GM21825 (cell line): ENCODE results near the gene AKAP13.

ENCODE experiments used
- ATAC-seq: cut with Tn5 transposase; IDR thresholded peaks from one replicate; pipeline ENCODE4 v1.9.1; 2021; ENCODE audit warnings: mild to moderate bottlenecking, moderate library complexity; ENCODE audit not compliant: unreplicated experiment

The AKAP13 gene

DNA sequence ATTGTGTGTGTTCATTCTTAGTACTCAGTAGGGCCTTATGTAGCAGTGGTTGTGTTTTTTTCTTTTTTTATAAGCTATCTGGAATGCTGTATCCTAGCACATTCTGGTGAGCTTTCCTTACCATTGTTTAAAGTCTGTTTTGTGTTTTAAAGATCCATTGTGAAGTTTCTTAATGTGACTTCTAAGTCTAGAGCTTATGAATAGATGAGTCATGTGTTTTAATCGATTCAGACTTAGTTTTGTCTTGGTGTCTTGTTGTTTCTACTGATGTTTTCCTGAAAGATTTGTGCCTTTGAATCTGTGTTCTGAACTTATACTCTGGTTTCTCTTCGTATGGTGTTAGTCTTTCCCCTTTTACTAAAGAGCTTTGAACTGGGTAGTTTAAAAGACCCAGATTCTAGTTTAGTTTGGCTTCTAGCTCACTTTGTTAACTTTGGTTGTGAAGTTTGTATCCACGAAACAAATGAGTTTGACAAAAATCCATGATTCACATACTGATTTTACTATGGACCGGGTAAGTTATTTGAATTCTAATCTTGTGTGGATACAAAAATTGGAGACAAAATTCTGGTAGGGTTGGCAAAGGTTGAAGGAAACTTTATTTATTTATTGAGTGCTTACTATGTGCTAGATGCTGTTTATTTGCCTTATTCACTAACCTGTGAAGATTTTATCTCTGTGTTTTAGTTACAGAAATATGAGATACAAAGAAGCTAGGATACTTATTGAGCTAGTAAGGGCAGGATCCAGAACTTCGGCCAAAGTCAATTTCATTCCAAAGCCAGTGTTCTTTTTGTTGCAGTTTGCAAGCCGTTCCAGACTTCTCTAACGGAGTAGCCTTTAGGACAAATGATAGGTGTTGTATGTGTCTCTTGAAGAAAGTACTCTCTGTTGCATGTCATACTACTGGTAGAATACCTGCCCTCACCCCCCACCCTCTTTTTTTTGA, 24.8 kb downstream of the AKAP13 start:
- no peak for ATAC-seq

DNA sequence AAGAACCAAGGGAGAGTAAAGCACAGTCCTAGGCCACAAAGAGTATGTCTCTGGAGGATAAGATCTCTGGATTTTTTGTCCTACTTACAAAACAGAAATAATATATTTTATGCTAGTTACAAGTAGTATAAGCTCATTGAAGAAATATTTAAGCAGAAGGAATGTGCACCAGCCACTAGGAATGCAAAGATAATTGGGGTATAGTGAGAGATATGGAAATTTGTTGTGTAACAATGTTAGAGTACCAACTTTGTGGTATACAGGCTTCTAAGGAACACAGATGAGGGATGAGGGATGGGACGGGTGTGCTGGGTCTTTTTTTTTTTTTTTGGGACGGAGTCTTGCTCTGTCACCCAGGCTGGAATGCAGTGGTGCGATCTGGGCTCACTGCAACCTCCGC, 26.5 kb downstream of the AKAP13 start:
- ATAC-seq, result no peak

DNA sequence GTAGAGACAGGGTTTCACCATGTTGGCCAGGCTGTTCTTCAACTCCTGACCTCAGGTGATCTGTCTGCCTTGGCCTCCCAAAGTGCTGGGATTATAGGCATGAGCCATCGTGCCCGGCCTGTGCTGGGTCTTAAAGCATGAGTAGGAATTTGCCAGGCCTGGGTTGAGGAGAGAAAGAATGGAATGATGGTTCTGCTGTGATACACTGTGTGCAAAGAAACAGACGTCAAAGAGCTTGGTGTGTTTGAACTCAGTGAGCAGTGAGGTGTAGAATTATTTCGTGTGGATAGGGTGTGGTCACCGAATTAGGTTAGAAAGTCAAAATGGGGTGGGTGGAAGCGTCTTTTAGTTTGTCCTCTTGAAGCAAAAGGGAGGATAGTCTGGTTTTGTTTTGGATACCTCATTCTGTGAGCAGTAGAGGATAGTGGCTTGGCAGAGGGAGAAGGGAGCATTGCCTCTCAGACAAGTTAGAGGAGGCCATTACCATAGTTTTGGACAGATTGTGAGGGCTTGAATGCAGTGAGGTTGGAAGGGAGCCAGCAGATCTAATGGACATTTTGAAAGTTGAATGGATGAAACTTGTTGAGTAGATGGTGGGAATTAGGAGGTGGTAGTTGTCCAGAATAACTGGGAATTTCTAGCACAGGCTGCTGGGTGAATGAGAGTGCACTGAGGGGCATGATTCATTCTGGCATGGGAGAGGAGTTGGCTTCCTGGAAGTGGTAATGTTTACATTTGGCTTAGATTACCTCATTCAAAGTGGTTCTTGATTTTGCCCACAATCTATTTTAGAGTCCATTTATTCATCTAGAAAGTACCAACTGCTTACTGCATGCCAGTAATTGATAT, 27.2 kb downstream of the AKAP13 start:
- peak; percentile 39 for ATAC-seq

DNA sequence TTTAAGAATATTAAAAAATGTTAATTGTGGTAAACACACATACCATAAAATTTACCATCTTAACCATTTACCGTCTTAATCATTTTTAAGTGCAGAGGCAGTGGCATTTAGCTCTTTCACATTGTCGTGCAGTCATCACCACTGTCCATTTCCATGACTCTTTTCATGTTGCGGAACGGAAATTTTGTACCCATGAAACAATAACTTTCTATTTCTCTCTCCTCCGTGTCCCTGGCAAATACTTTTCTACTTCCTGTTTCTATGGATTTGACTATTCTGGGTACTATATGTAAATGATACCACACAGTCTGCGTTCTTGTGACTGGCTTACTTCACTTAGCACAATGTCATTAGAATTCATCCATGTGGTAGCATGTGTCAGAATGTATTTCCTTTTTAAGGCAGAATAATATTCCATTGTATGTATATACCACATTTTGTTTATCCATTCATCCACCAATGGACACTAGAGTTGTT, 27.9 kb downstream of the AKAP13 start:
- peak; percentile 46 for ATAC-seq

- ATAC-seq, result no peak
Observed at GRCh38 chr15:85412066-85412465, 31.7 kb downstream of the AKAP13 start.

GRCh38 chr15:85412956-85413854, 32.8 kb downstream of the AKAP13 start:
- ATAC-seq, result peak; percentile 94

DNA sequence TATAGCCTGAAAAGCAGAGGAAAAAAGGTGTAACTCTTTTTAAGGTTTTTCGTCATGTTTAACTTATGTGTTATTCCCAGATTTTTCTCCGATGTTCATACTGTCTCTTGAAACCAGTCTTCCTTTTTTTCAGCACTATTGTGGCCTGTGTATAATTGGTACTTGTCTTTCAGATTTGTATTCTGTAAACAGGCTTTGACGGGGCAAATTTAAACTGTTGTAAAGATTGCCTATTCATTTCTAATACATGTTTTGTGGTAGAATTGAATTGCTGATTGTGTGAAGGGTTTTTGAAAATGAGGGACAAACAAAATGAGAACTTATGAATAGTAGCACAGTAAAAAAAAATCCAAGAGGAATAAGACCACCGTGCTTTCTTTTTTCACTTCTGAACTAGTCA, 33.6 kb downstream of the AKAP13 start:
- no peak for ATAC-seq

DNA sequence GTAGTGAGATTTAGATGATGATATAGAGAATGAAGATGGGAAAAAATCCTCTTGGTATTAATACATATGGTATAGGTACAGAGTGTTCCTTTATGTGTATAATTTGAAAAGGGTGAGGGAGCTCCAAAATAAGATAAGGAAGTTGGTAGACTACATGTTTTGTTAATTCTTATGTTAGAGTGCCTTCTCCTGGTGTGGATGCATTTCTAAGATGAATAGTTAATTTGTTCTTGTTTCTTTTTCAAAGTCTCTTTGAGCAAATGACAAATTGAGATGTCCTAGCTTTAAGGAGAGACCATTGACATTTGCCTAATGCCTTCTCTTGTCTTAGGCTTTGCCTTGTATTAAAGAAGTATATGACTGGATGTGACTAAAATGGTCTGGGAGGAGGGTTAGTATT, 34.1 kb downstream of the AKAP13 start:
- ATAC-seq, result no peak

DNA sequence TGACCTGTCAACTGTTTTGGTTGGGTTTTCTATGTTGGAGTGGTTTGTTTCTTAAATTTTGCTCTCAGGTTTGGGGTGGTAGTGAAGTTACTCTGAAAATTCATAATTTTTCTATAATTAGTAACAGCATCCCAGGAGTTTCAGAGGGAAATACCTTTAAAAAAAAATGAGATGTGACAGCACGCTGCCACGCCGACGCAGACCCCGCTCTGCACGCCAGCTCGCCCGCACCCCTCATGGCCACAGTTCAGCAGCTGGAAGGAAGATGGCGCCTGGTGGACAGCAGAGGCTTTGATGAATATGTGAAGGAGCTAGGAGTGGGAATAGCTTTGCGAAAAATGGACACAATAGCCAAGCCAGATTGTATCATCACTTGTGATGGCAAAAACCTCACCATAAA, 34.6 kb downstream of the AKAP13 start:
- no peak for ATAC-seq

DNA sequence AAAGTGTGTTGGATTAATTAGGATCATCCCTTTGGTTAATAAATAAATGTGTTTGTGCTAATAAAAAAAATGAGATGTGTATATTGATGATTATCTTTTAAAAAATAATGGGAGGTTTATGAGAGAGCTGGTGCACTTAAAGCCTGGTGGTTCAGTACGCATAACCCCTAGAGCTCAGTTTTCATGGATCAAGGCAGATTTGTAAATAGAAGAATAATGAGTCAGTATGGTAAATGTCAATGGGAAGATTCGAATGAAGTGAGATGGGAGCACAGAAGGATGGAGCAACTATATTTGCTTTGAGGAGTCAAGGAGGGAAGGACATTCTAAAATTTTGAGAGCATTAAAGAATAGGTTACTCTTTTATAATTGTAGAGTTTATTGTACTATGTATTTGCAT, 35.4 kb downstream of the AKAP13 start:
- ATAC-seq, result no peak

GRCh38 chr15:85417276-85417675, 36.9 kb downstream of the AKAP13 start:
- no peak for ATAC-seq

DNA sequence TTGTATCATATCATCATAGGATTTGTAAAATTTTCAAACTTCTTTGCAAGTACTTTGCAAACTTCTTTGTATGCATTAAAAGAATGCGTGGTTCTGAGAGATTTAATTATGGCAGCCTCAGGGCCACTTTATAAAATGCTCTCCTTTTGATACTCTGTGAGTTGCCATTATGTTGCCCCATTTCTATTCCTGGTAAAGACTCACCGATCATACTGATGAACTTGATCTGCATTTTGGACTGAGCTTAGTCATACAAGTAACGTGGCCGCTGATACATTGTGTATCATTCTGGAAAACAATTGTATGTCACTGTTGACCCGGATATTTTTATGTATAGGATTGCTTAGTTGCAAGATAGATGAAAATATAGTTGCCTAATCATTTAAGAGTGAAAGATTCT, 38.8 kb downstream of the AKAP13 start:
- ATAC-seq, result no peak

- no peak for ATAC-seq
Observed at GRCh38 chr15:85421116-85421925, 40.9 kb downstream of the AKAP13 start.

GRCh38 chr15:85422607-85423006, 42.2 kb downstream of the AKAP13 start:
- ATAC-seq, result no peak

DNA sequence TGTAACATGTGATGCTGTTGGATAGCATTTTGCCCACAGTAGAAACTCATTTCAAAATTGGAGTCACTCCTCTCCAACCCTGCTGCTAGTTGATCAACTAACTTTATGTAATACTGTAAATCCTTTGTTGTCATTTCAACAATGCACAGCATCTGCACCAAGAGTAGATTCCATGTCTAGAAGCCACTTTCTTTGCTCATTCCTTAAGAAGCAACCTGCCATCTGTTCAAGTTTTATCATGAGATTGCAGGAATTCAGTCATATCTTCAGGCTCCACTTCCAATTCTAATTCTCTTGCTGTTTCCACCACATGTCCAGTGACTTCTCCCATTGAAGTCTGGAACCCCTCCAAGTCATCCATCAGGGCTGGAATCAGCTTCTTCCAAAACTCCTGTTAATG, 42.9 kb downstream of the AKAP13 start:
- ATAC-seq, result no peak

DNA sequence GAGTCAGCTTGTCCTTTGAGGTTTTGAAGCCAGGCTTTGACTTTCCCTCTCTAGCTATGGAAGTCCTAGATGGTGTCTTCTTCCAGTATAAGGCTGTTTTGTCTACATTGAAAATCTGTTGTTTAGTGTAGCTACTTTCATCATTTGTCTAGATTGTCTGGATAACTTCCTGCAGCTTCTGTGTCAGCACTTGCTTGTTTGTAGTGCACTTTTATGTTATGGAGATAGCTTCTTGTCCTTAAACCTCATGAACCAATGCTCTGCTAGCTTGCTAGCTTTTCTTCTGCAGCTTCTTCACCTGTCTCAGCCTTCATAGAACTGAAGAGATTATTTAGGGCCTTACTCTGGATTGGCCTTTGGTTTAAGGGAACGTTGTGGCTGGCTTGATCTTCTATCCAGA, 43.8 kb downstream of the AKAP13 start:
- no peak for ATAC-seq

GRCh38 chr15:85426481-85426880, 46.1 kb downstream of the AKAP13 start:
- ATAC-seq, result no peak

DNA sequence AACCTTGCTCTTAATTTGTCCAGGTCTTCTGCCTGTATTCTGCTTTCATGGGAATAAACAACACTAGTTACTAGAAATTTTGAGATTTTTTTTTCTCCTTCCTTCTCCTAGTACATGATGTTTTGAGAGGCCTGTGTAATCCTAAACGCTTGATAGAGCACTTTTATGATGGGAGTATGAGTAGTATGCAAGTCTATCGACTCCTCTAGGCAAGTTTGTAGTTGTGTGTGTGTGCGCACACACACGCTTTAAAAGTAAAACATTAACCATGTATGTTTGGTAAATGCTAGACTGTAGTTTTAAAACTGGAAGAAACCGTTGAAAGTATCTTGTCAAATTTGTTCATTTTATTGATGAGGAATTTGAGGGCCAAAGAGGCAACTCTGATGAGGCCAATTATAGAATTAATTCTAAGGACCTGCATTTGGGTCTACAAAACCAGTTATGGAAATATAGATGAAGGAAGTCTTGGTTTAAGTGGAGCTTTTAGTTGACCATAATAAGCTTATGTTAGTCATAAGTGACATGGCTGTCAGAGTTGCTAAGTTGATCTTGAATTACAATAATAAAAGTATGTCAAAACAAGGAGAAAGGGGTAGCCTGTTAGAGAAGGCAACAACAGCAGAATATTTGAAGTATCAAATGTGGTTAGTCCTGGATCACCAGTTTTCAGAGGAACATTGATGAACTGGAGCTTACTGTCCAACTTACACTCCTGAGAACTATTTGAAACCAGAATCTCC, 47.1 kb downstream of the AKAP13 start:
- ATAC-seq, result no peak

- ATAC-seq, result no peak
Observed at GRCh38 chr15:85429522-85429921, 49.1 kb downstream of the AKAP13 start.
